Effector memory CD4-positive, alpha-beta T cell (primary cell): ENCODE results near the gene FREY1.
"Not testable (repeated sequence)": the region's sequence is repeated elsewhere in the genome, so short reads cannot be mapped to it uniquely, and the experiment has no call there.

ENCODE experiments used
- DNase-seq, 3 donors: peaks; one replicate each; pipeline ENCODE4 v3.0.0-alpha.2; 2020
- H3K27ac ChIP-seq: 2 replicates; pipeline ENCODE4 v1.7.0; 2013; ENCODE audit warnings: mild to moderate bottlenecking, low read length, moderate library complexity; ENCODE audit not compliant: insufficient read depth, poor library complexity, severe bottlenecking
- H3K27me3 ChIP-seq: replicated peaks from 2 replicates; pipeline ENCODE4 v1.7.0; 2013; ENCODE audit warnings: mild to moderate bottlenecking, low read length; ENCODE audit not compliant: insufficient read depth, control insufficient read depth, poor library complexity, severe bottlenecking
- H3K36me3 ChIP-seq: 2 replicates; pipeline ENCODE4 v1.7.0; 2013; ENCODE audit warnings: mild to moderate bottlenecking, low read length, moderate library complexity; ENCODE audit not compliant: control insufficient read depth, insufficient read depth
- H3K4me1 ChIP-seq: 2 replicates; pipeline ENCODE4 v1.7.0; 2013; ENCODE audit warnings: low read length, mild to moderate bottlenecking; ENCODE audit not compliant: control insufficient read depth, insufficient read depth, poor library complexity, severe bottlenecking
- H3K4me3 ChIP-seq: 2 replicates; pipeline ENCODE4 v1.7.0; 2013; ENCODE audit warnings: low read length, low read depth, mild to moderate bottlenecking; ENCODE audit not compliant: insufficient read depth, poor library complexity, severe bottlenecking
- H3K9me3 ChIP-seq: 2 replicates; pipeline ENCODE4 v1.7.0; 2013; ENCODE audit warnings: mild to moderate bottlenecking, low read length, moderate library complexity; ENCODE audit not compliant: control insufficient read depth

Gene FREY1

DNA sequence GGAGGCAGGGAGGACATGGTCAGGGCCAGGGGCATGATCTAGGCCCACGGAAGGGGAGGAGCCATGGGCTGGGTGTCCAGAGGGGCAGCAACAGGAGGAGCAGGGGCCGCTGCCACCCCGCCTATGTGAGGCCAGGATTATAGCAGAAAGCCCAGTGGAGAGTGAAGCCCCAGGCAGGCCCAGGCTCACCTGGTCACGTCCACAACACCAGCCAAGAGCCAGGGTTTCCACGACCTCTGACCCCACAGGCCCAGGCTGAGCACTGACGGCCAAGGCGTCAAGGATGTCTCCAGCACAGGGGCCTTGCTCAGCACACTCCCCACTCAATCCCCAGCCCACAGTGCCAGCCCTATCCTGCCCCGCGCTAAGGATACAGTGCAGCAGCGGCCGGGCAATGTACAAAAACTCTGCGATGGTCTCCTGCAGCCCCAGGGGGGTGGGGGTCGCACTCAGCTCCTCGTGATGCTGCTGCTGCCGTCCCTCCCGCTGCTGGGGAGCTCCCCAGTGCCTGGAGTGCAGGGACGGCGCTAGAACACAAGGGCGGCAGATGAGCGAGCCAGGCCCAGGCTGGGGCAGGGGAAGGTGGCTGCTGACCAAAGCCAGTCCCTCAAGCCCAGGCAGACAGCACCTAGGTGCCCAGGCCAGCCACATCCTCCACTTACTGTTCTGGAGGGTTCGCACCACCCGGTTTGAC lies 7.0 kb upstream of the FREY1 start:
- DNase-seq = no peak
- Histone ChIP-seq H3K27me3 (no peaks in the 10 kb centered on the region), H3K4me3 (no peak overlapping the region), H3K9me3 (no peaks in the 10 kb centered on the region), H3K27ac (no peak overlapping the region), H3K36me3 (peaks cover 67% of the 10 kb centered on the region), H3K4me1 (peaks cover 23% of the 10 kb centered on the region)

- Histone ChIP-seq H3K27me3 (no peaks in the 10 kb centered on the region), H3K9me3 (no peaks in the 10 kb centered on the region), H3K27ac (no peak overlapping the region), H3K4me1 (peaks cover 17% of the 10 kb centered on the region), H3K36me3 (peaks cover 68% of the 10 kb centered on the region), H3K4me3 (no peak overlapping the region)
- no peak for DNase-seq
These were observed 6.4 kb upstream of the FREY1 start for GRCh38 chr11:45913514-45913913.

GRCh38 chr11:45910623-45911022 lies 3.6 kb upstream of the FREY1 start:
- Histone ChIP-seq H3K4me3 (no peak overlapping the region), H3K27me3 (no peaks in the 10 kb centered on the region), H3K27ac (no peak overlapping the region), H3K9me3 (no peaks in the 10 kb centered on the region), H3K4me1 (no peaks in the 10 kb centered on the region), H3K36me3 (peaks cover 62% of the 10 kb centered on the region)
- no peak for DNase-seq

DNA sequence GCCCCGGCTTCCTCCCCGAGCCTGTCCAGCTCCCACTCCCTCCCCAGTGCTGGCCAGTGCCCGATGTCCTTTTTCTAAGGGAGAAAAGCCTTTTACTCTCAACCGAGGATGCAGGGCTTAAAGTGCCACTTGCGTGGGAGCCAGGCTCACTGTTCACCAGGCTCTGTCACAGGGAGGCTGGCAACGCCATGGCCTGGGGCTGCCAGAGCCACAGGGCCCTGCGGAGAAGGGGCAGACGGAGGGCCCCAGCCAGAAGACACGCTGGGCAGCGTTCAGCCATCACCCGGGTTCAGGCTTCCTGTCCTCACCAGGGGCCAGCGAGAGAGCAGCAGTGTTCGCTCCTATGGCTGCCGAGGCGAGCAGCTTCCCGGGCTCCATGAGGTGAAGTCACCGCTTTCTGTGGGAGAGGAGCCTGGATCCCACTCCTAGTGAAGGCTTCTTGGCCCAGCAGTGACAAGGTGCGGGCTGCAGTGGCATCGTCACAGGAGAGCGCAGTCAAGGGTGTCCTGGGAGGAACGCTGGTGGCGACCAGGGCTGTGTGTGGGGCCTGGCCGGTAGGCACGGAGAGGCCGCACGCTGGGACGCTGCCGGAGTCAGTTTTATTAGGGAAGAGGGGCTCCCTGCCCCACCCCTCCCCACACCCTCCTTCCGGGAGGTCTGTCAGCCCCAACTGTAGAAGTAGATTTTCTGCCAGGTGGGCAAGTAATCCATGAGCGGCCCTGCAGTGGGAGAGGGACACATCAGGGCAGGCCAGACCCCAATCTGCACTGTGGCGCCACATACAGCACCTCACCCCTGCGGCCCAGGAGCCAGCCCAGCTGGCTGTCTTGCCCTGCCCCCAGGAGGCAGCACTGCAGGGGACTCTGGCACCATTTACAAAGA lies 2.8 kb upstream of the FREY1 start:
- no peak for DNase-seq
- H3K27me3 ChIP-seq = no peaks in the 10 kb centered on the region
- no peak overlapping the region for H3K4me3 ChIP-seq
- H3K9me3 ChIP-seq = no peaks in the 10 kb centered on the region
- peaks cover 54% of the 10 kb centered on the region for H3K36me3 ChIP-seq
- no peak overlapping the region for H3K27ac ChIP-seq
- no peaks in the 10 kb centered on the region for H3K4me1 ChIP-seq

- DNase-seq = no peak
- H3K36me3 ChIP-seq = peaks cover 35% of the 10 kb centered on the region
- H3K9me3 ChIP-seq = no peaks in the 10 kb centered on the region
- H3K27me3 ChIP-seq = no peaks in the 10 kb centered on the region
- H3K4me1 ChIP-seq = no peaks in the 10 kb centered on the region
- H3K4me3 ChIP-seq = no peak overlapping the region
- no peak overlapping the region for H3K27ac ChIP-seq
These were observed 870 bp upstream of the FREY1 start for GRCh38 chr11:45907911-45908370.

GRCh38 chr11:45906096-45906682 lies 882 bp downstream of the FREY1 start:
- no peak overlapping the region for H3K4me3 ChIP-seq
- no peak for DNase-seq
- peaks cover 23% of the 10 kb centered on the region for H3K36me3 ChIP-seq
- H3K4me1 ChIP-seq = no peaks in the 10 kb centered on the region
- H3K27me3 ChIP-seq = no peaks in the 10 kb centered on the region
- no peaks in the 10 kb centered on the region for H3K9me3 ChIP-seq
- no peak overlapping the region for H3K27ac ChIP-seq

DNA sequence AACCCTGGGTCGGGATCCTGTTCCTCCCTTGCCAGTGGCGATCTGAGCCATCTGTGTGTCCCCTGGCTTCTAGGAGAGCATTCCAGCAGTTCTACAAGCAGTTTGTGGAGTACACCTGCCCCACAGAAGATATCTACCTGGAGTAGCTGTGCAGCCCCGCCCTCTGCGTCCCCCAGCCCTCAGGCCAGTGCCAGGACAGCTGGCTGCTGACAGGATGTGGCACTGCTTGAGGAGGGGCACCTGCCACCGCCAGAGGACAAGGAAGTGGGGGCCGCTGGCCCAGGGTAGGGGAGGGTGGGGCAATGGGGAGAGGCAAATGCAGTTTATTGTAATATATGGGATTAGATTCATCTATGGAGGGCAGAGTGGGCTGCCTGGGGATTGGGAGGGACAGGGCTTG lies 1.5 kb downstream of the FREY1 start:
- not testable (repeated sequence) for H3K27ac ChIP-seq, H3K4me1 ChIP-seq, H3K27me3 ChIP-seq, H3K9me3 ChIP-seq, DNase-seq, H3K4me3 ChIP-seq
- H3K36me3 ChIP-seq = peaks cover 16% of the 10 kb centered on the region

DNA sequence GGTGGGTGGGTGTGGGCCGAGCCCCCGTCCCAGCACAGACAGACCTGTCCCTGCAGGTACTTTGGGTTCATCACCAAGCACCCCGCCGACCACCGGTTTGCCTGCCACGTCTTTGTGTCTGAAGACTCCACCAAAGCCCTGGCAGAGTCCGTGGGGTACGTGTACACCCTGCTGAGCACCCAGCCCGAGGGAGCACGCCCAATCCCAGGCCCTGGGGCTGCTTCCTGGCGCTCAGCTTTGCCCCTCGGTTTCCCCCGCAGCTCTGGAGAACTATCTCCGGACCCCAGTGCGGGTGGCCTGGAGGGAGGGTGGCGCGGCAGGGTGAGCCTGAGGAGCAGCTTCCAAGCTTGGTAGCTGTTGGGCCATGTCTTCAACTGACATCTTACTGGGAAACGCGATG lies 2.0 kb downstream of the FREY1 start:
- DNase-seq = no peak
- Histone ChIP-seq H3K4me3 (no peak overlapping the region), H3K4me1 (peaks cover 6% of the 10 kb centered on the region), H3K9me3 (no peaks in the 10 kb centered on the region), H3K27ac (no peak overlapping the region), H3K27me3 (peaks cover 6% of the 10 kb centered on the region), H3K36me3 (peaks cover 12% of the 10 kb centered on the region)

GRCh38 chr11:45904309-45904915 lies 2.7 kb downstream of the FREY1 start:
- no peaks in the 10 kb centered on the region for H3K9me3 ChIP-seq
- peaks cover 10% of the 10 kb centered on the region for H3K27me3 ChIP-seq
- H3K27ac ChIP-seq = no peak overlapping the region
- peaks cover 5% of the 10 kb centered on the region for H3K36me3 ChIP-seq
- no peak overlapping the region for H3K4me3 ChIP-seq
- no peak for DNase-seq
- H3K4me1 ChIP-seq = peaks cover 9% of the 10 kb centered on the region
